OCI-LY1 (cell line): ENCODE data around the gene TRIM66.

Experiments used
- CTCF ChIP-seq: fragments of 200-600 bp; sonication (generic), shearing (Covaris generic); IDR thresholded peaks from 2 replicates; pipeline ENCODE4 v1.5.1; 2017; ENCODE audit warnings: mild to moderate bottlenecking, antibody characterized with exemption, low read length, moderate library complexity, mixed read lengths
- EZH2 ChIP-seq: fragments of 200-600 bp; sonication (generic), shearing (Covaris generic); IDR thresholded peaks from 2 replicates; pipeline ENCODE4 v1.8.0; 2017; ENCODE audit warnings: borderline replicate concordance, mixed run types, mild to moderate bottlenecking, antibody characterized with exemption, low read length, moderate library complexity, mixed read lengths

GRCh38 chr11:8574798-8575197, 107.7 kb downstream of the TRIM66 start:
- TF ChIP-seq CTCF (no peak), EZH2 (no peak)
